ENCODE measurements around the gene GRP.

Gene GRP

GRCh38 chr18:59208602-59209125 lies 11.3 kb upstream of the GRP start:
- TF ChIP-seq CTCF (IDR thresholded peaks at IDR 0.05; ENCODE audit: low read depth, low read length, missing control alignments), result no peak
- no peak for DNase-seq (ENCODE audit: extremely low read depth, low read depth)
- H3K4me3 ChIP-seq (replicated peaks; ENCODE audit: low read depth, low read length), result no peak overlapping the region

- H3K4me3 ChIP-seq (replicated peaks; ENCODE audit: low read depth, low read length), result no peak overlapping the region
- no peak for TF ChIP-seq CTCF (IDR thresholded peaks at IDR 0.05; ENCODE audit: low read depth, low read length, missing control alignments)
- no peak for DNase-seq (ENCODE audit: extremely low read depth, low read depth)
Measured at GRCh38 chr18:59210299-59210698, 9.7 kb upstream of the GRP start.

- H3K4me3 ChIP-seq (replicated peaks; ENCODE audit: low read depth, low read length), result no peak overlapping the region
- DNase-seq (ENCODE audit: extremely low read depth, low read depth), result no peak
- no peak for TF ChIP-seq CTCF (IDR thresholded peaks at IDR 0.05; ENCODE audit: low read depth, low read length, missing control alignments)
Measured at GRCh38 chr18:59211629-59212028, 8.3 kb upstream of the GRP start.

GRCh38 chr18:59218018-59218417 lies 1.9 kb upstream of the GRP start:
- TF ChIP-seq CTCF (IDR thresholded peaks at IDR 0.05; ENCODE audit: low read depth, low read length, missing control alignments), result no peak
- H3K4me3 ChIP-seq (replicated peaks; ENCODE audit: low read depth, low read length), result no peak overlapping the region
- DNase-seq (ENCODE audit: extremely low read depth, low read depth), result no peak

GRCh38 chr18:59220164-59220783 lies 316 bp downstream of the GRP start:
- no peak overlapping the region for H3K4me3 ChIP-seq (replicated peaks; ENCODE audit: low read depth, low read length)
- no peak for DNase-seq (ENCODE audit: extremely low read depth, low read depth)
- TF ChIP-seq CTCF (IDR thresholded peaks at IDR 0.05; ENCODE audit: low read depth, low read length, missing control alignments), result no peak

GRCh38 chr18:59220784-59221765 lies 1.1 kb downstream of the GRP start:
- TF ChIP-seq CTCF (IDR thresholded peaks at IDR 0.05; ENCODE audit: low read depth, low read length, missing control alignments), result no peak
- no peak overlapping the region for H3K4me3 ChIP-seq (replicated peaks; ENCODE audit: low read depth, low read length)
- no peak for DNase-seq (ENCODE audit: extremely low read depth, low read depth)
